HCT116 (cell line): Measurements from ENCODE around the gene PKHD1. TPM values are rescaled to one million over a fixed set of nuclear protein-coding genes. Genes with fewer than 3 reads are reported as not detected.

Experiments
- ATAC-seq: fragments of 200-7000 bp; cut with Tn5 transposase; 2 replicates; pipeline ENCODE4 v1.9.1; 2020; ENCODE audit warnings: mild to moderate bottlenecking, moderate library complexity
- BruUV-seq: library from RNA; stranded (reverse); fragments of 400-500 nt; replicated peaks from 2 replicates; lab custom pipeline; 2021; lab: Mats Ljungman, UMichigan
- CTCF ChIA-PET: fragments of 300-600 bp; sonication (Branson Sonifier 250); formaldehyde crosslinking; loops from one replicate; lab custom pipeline; 2021; ENCODE audit warnings: antibody characterized with exemption; lab: Charles Lee
- POLR2A ChIA-PET: fragments of 300-600, 350-600 bp; sonication (Branson Sonifier 250); formaldehyde crosslinking; loops from one replicate; lab custom pipeline; 2021; ENCODE audit warnings: antibody characterized with exemption; lab: Charles Lee
- RAD21 ChIA-PET, 2 experiments: fragments of 300-600 bp; sonication (Branson Sonifier 250); formaldehyde crosslinking; loops; one replicate each; lab custom pipeline; 2023; ENCODE audit warnings: low total read pairs in 2 of 2; ENCODE audit not compliant: uncharacterized antibody in 2 of 2, unreplicated experiment in 2 of 2, low non-redundant PET in 1 of 2; lab: Charles Lee
- DNase-seq: peaks from one replicate; pipeline ENCODE4 v3.0.0-alpha.2; 2010; ENCODE audit warnings: low read depth, low spot score
- H2AFZ ChIP-seq: fragments of 200-600 bp; shearing (Covaris generic), sonication (generic); 2 replicates; pipeline ENCODE4 v1.6.1; 2017; ENCODE audit warnings: low read depth, mixed run types, mixed read lengths, antibody characterized with exemption, low read length; ENCODE audit not compliant: poor library complexity, severe bottlenecking
- H3K27ac ChIP-seq: 2 replicates; pipeline ENCODE4 v1.5.1; 2012; ENCODE audit warnings: low read depth, low read length
- H3K27me3 ChIP-seq: fragments of 200-600 bp; sonication (generic); 2 replicates; pipeline ENCODE4 v1.6.1; 2016; ENCODE audit warnings: mixed run types, low read length, mixed read lengths; ENCODE audit not compliant: insufficient read depth
- H3K36me3 ChIP-seq, 2 experiments: fragments of 200-500 bp in 1 of 2; fragments of 200-600 bp in 1 of 2; sonication (Bioruptor generic) in 1 of 2; sonication (generic) in 1 of 2; 2 replicates each; pipeline versions ENCODE4 v1.5.1 to v1.6.1; 2014 to 2016; ENCODE audit warnings: low read length in 2 of 2, inconsistent platforms in 1 of 2, mixed read lengths in 1 of 2, mixed run types in 1 of 2; ENCODE audit not compliant: insufficient read depth in 2 of 2, control insufficient read depth in 1 of 2
- H3K4me1 ChIP-seq, 2 experiments: fragments of 200-600 bp in 1 of 2; sonication (generic) in 1 of 2; 2 replicates each; pipeline versions ENCODE4 v1.5.1 to v1.6.1; 2012 to 2017; ENCODE audit warnings: low read length in 2 of 2, inconsistent platforms in 1 of 2, mild to moderate bottlenecking in 1 of 2, mixed read lengths in 1 of 2, mixed run types in 1 of 2, moderate library complexity in 1 of 2; ENCODE audit not compliant: insufficient read depth in 2 of 2, control insufficient read depth in 1 of 2
- H3K4me2 ChIP-seq: fragments of 200-600 bp; sonication (generic); 2 replicates; pipeline ENCODE4 v1.6.1; 2017; ENCODE audit warnings: mixed run types, low read length, mixed read lengths
- H3K4me3 ChIP-seq, 2 experiments: fragments of 200-600 bp in 1 of 2; sonication (generic) in 1 of 2; replicated peaks in 1 of 2; 2 replicates each; pipeline ENCODE4 v1.5.1; 2011 to 2016; ENCODE audit warnings: low read length in 2 of 2, control low read depth in 1 of 2, low read depth in 1 of 2, mild to moderate bottlenecking in 1 of 2, mixed read lengths in 1 of 2, mixed run types in 1 of 2
- H3K79me2 ChIP-seq: fragments of 200-600 bp; sonication (generic); 2 replicates; pipeline ENCODE4 v1.6.1; 2017; ENCODE audit warnings: mild to moderate bottlenecking, mixed run types, low read length, moderate library complexity, mixed read lengths; ENCODE audit not compliant: insufficient read depth
- H3K9ac ChIP-seq: fragments of 200-600 bp; sonication (generic); 2 replicates; pipeline ENCODE4 v1.6.1; 2016; ENCODE audit warnings: low read length, mixed read lengths
- H3K9me2 ChIP-seq: fragments of 200-600 bp; sonication (generic), shearing (Covaris generic); 2 replicates; pipeline ENCODE4 v1.6.1; 2017; ENCODE audit warnings: mixed run types, mild to moderate bottlenecking, moderate library complexity; ENCODE audit not compliant: insufficient read depth
- H3K9me3 ChIP-seq, 2 experiments: fragments of 200-500 bp in 1 of 2; fragments of 200-600 bp in 1 of 2; sonication (Bioruptor generic) in 1 of 2; sonication (generic) in 1 of 2; 2 replicates each; pipeline ENCODE4 v1.6.1; 2014 to 2017; ENCODE audit warnings: low read length in 2 of 2, mixed read lengths in 2 of 2, inconsistent platforms in 1 of 2, low read depth in 1 of 2, mild to moderate bottlenecking in 1 of 2, mixed run types in 1 of 2, moderate library complexity in 1 of 2; ENCODE audit not compliant: control insufficient read depth in 1 of 2, insufficient read depth in 1 of 2
- H4K20me1 ChIP-seq: fragments of 200-600 bp; sonication (generic), shearing (Covaris generic); 2 replicates; pipeline ENCODE4 v1.6.1; 2017; ENCODE audit warnings: mixed run types, mild to moderate bottlenecking, moderate library complexity; ENCODE audit not compliant: insufficient read depth
- CBX3 ChIP-seq: IDR thresholded peaks from 2 replicates; pipeline ENCODE4 v1.6.1; 2012; ENCODE audit warnings: low read depth
- CTCF ChIP-seq, 3 experiments: fragments of 200-600 bp in 1 of 3; sonication (generic) in 1 of 3; IDR thresholded peaks in 2 of 3; conservative IDR thresholded peaks in 1 of 3; 2 replicates each; pipeline ENCODE4 v1.5.1; 2012 to 2017; ENCODE audit warnings: low read depth in 2 of 3, low read length in 2 of 3, antibody characterized with exemption in 1 of 3, borderline replicate concordance in 1 of 3, control low read depth in 1 of 3, mild to moderate bottlenecking in 1 of 3, mixed read lengths in 1 of 3, mixed run types in 1 of 3, moderate library complexity in 1 of 3; ENCODE audit not compliant: insufficient read depth in 1 of 3
- EGR1 ChIP-seq: IDR thresholded peaks from 2 replicates; pipeline ENCODE4 v1.6.1; 2012; ENCODE audit warnings: low read depth
- ELF1 ChIP-seq: IDR thresholded peaks from 2 replicates; pipeline ENCODE4 v1.6.1; 2012; ENCODE audit warnings: low read depth, borderline replicate concordance
- EZH2 ChIP-seq: fragments of 200-600 bp; sonication (generic); IDR thresholded peaks from 2 replicates; pipeline ENCODE4 v1.6.1; 2017; ENCODE audit warnings: antibody characterized with exemption, mixed run types
- EZH2phosphoT487 ChIP-seq: fragments of 200-600 bp; IDR thresholded peaks from 2 replicates; pipeline ENCODE4 v1.6.1; 2018; ENCODE audit warnings: antibody characterized with exemption, borderline replicate concordance
- JUND ChIP-seq: IDR thresholded peaks from 2 replicates; pipeline ENCODE4 v1.6.1; 2012
- POLR2AphosphoS5 ChIP-seq: IDR thresholded peaks from 2 replicates; pipeline ENCODE4 v1.6.1; 2011; ENCODE audit warnings: mild to moderate bottlenecking, low read depth, low read length, moderate library complexity
- RAD21 ChIP-seq: IDR thresholded peaks from 2 replicates; pipeline ENCODE4 v1.6.1; 2012; ENCODE audit warnings: low read depth, mild to moderate bottlenecking
- SIN3A ChIP-seq: IDR thresholded peaks from 2 replicates; pipeline ENCODE4 v1.6.1; 2012; ENCODE audit warnings: low read depth
- SRF ChIP-seq: IDR thresholded peaks from 2 replicates; pipeline ENCODE4 v1.6.1; 2012; ENCODE audit warnings: low read depth
- TCF7L2 ChIP-seq: IDR thresholded peaks from 2 replicates; pipeline ENCODE4 v1.7.0; 2011; ENCODE audit warnings: borderline replicate concordance, inconsistent platforms; ENCODE audit not compliant: insufficient read depth, insufficient read length; ENCODE audit errors: extremely low read depth
- ZFX ChIP-seq: fragments of 450-650 bp; IDR thresholded peaks from 2 replicates; pipeline ENCODE4 v1.6.1; 2017
- ZNF274 ChIP-seq: fragments of 200-500 bp; sonication (Bioruptor generic); IDR thresholded peaks from 2 replicates; pipeline ENCODE4 v1.6.1; 2014; ENCODE audit warnings: mild to moderate bottlenecking, low read depth, low read length, inconsistent platforms
- intact Hi-C: fragments of 100-400 bp; cut with micrococcal nuclease; formaldehyde crosslinking; loops from 2 replicates; pipeline ENCODE4 v1.10.0; 2022
- total RNA-seq: library from RNA; stranded (reverse); gene quantifications from one replicate; pipeline ENCODE4 v1.2.1, GENCODE V29; 2021; ENCODE audit not compliant: unreplicated experiment
- TF ChIP-seq, protein P1 (sequence below): IDR thresholded peaks from 2 replicates; pipeline ENCODE4 v1.6.1; 2011; ENCODE audit warnings: mild to moderate bottlenecking, low read length, moderate library complexity; ENCODE audit not compliant: insufficient replicate concordance; ENCODE audit errors: extremely low read depth
- TF ChIP-seq, protein P2 (sequence below): IDR thresholded peaks from 2 replicates; pipeline ENCODE4 v1.6.1; 2012

Gene PKHD1
- total RNA-seq, 1 experiment from 2014 or later: not detected

- BruUV-seq: no TSS peak
- Histone ChIP-seq H4K20me1 (no peaks in the 10 kb centered on the region), H3K9me3 (no peaks in the 10 kb centered on the region), H3K4me3 (no peak overlapping the region), H3K79me2 (no peaks in the 10 kb centered on the region), H3K9ac (no peak overlapping the region), H3K36me3 (no peaks in the 10 kb centered on the region)
- no peak for ATAC-seq
- POLR2A ChIA-PET: no interaction called here
- CTCF ChIA-PET: no interaction called here
- no peak for TF ChIP-seq ZNF274
- no peak for TF ChIP-seq TCF7L2
- TF ChIP-seq EGR1: no peak
- no peak for TF ChIP-seq CBX3
- TF ChIP-seq CTCF (IDR thresholded peaks at IDR 0.05 in 2 of 3, conservative IDR thresholded peaks at IDR 0.05 in 1 of 3; ENCODE audit: borderline replicate concordance in 1 of 3, insufficient read depth in 1 of 3, low read depth in 2 of 3, low read length in 2 of 3): no peak
- TF ChIP-seq ZFX: no peak
- TF ChIP-seq JUND: no peak
- TF ChIP-seq SIN3A: no peak
- TF ChIP-seq POLR2AphosphoS5: no peak
- TF ChIP-seq SRF: no peak
- no peak for TF ChIP-seq RAD21
- no peak for TF ChIP-seq EZH2
- TF ChIP-seq EZH2phosphoT487: no peak
- TF ChIP-seq, protein P1, sequence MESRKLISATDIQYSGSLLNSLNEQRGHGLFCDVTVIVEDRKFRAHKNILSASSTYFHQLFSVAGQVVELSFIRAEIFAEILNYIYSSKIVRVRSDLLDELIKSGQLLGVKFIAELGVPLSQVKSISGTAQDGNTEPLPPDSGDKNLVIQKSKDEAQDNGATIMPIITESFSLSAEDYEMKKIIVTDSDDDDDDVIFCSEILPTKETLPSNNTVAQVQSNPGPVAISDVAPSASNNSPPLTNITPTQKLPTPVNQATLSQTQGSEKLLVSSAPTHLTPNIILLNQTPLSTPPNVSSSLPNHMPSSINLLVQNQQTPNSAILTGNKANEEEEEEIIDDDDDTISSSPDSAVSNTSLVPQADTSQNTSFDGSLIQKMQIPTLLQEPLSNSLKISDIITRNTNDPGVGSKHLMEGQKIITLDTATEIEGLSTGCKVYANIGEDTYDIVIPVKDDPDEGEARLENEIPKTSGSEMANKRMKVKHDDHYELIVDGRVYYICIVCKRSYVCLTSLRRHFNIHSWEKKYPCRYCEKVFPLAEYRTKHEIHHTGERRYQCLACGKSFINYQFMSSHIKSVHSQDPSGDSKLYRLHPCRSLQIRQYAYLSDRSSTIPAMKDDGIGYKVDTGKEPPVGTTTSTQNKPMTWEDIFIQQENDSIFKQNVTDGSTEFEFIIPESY: no peak
- no peak for TF ChIP-seq ELF1
- TF ChIP-seq, protein P2, sequence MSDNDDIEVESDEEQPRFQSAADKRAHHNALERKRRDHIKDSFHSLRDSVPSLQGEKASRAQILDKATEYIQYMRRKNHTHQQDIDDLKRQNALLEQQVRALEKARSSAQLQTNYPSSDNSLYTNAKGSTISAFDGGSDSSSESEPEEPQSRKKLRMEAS: no peak
- TF ChIP-seq, all 23 proteins: peak for 0
- intact Hi-C loops: no loop called here
- H3K9me2 ChIP-seq: no peaks in the 10 kb centered on the region
- no peak overlapping the region for H3K4me2 ChIP-seq
- H3K27ac ChIP-seq: no peak overlapping the region
- H2AFZ ChIP-seq: no peak overlapping the region
- DNase-seq: no peak
- RAD21 ChIA-PET: interaction anchor here in 1 of 2 experiments (0.5 kb wide), 1 partner anchor 151 kb away, joined by 3 read pairs; no protein-coding TSS in a partner anchor
- no peaks in the 10 kb centered on the region for H3K27me3 ChIP-seq
- H3K4me1 ChIP-seq: no peaks in the 10 kb centered on the region
Observed at GRCh38 chr6:52115891-52116604, 28.6 kb upstream of the PKHD1 start.
